Endothelial cell of umbilical vein (primary cell): Measurements from ENCODE around the gene COL6A3. TPM values are rescaled to one million over a fixed set of nuclear protein-coding genes. Genes with fewer than 3 reads are reported as not detected.

Experiments
- BruUV-seq: library from RNA; stranded (reverse); fragments of 400-500 nt; replicated peaks from 2 replicates; lab custom pipeline; 2021; lab: Mats Ljungman, UMichigan
- CTCF ChIA-PET: fragments of 300-600, 350-600 bp; sonication (Branson Sonifier 250); formaldehyde crosslinking; loops from one replicate; lab custom pipeline; 2021; ENCODE audit warnings: antibody characterized with exemption, inconsistent platforms; lab: Charles Lee
- POLR2A ChIA-PET: fragments of 300-600, 350-600 bp; sonication (Branson Sonifier 250); formaldehyde crosslinking; loops from one replicate; lab custom pipeline; 2021; ENCODE audit warnings: antibody characterized with exemption, inconsistent platforms; lab: Charles Lee
- DNase-seq: peaks from one replicate; pipeline ENCODE4 v3.0.0-alpha.2; 2011; ENCODE audit warnings: low read depth, low spot score
- FAIRE-seq: peaks from 2 replicates; lab custom pipeline; 2011; peaks lifted over from hg19 to GRCh38; lab: Jason Lieb, UNC
- H2AFZ ChIP-seq: 2 replicates; pipeline ENCODE4 v1.6.0; 2012; ENCODE audit warnings: low read depth, low read length, control low read depth, inconsistent platforms
- H3K27ac ChIP-seq: 2 replicates; pipeline ENCODE4 v1.5.1; 2011; ENCODE audit warnings: low read depth, mild to moderate bottlenecking, control low read depth, low read length, moderate library complexity; ENCODE audit not compliant: insufficient read depth
- H3K27me3 ChIP-seq, 2 experiments: 2 replicates each; pipeline versions ENCODE4 v1.6.0 to v1.6.1; 2011; ENCODE audit warnings: low read length in 2 of 2, mixed read lengths in 1 of 2; ENCODE audit not compliant: control insufficient read depth in 2 of 2, insufficient read depth in 2 of 2
- H3K36me3 ChIP-seq, 2 experiments: 2 replicates in 1 of 2; 3 replicates in 1 of 2; pipeline ENCODE4 v1.5.1; 2011; ENCODE audit warnings: low read length in 2 of 2, mild to moderate bottlenecking in 1 of 2, moderate library complexity in 1 of 2; ENCODE audit not compliant: control insufficient read depth in 2 of 2, insufficient read depth in 2 of 2; ENCODE audit errors: extremely low read depth in 1 of 2
- H3K4me1 ChIP-seq: 3 replicates; pipeline ENCODE4 v1.5.1; 2011; ENCODE audit warnings: mild to moderate bottlenecking, low read length; ENCODE audit not compliant: control insufficient read depth, insufficient read depth; ENCODE audit errors: extremely low read depth
- H3K4me2 ChIP-seq: 2 replicates; pipeline ENCODE4 v1.6.1; 2011; ENCODE audit warnings: low read length, control low read depth, mixed read lengths; ENCODE audit not compliant: insufficient read depth
- H3K4me3 ChIP-seq, 3 experiments: fragments of 200-600 bp in 1 of 3; sonication (generic), shearing (Covaris generic) in 1 of 3; replicated peaks in 1 of 3; 2 replicates each; pipeline ENCODE4 v1.5.1; 2011 to 2016; ENCODE audit warnings: control low read depth in 3 of 3, low read length in 3 of 3, mild to moderate bottlenecking in 2 of 3, inconsistent platforms in 1 of 3, low read depth in 1 of 3, moderate library complexity in 1 of 3; ENCODE audit not compliant: insufficient read depth in 1 of 3
- H3K79me2 ChIP-seq: 2 replicates; pipeline ENCODE4 v1.6.0; 2012; ENCODE audit warnings: low read length, inconsistent platforms; ENCODE audit not compliant: control insufficient read depth, insufficient read depth
- H3K9ac ChIP-seq: replicated peaks from 2 replicates; pipeline ENCODE3; 2011; ENCODE audit warnings: low read length, control low read depth; ENCODE audit not compliant: insufficient read depth; ENCODE audit errors: extremely low read depth
- H3K9me1 ChIP-seq: replicated peaks from 3 replicates; pipeline ENCODE4 v1.6.0; 2011; ENCODE audit warnings: mild to moderate bottlenecking, low read length; ENCODE audit not compliant: control insufficient read depth, insufficient read depth; ENCODE audit errors: extremely low read depth
- H3K9me3 ChIP-seq: replicated peaks from 2 replicates; pipeline ENCODE4 v1.5.1; 2012; ENCODE audit warnings: low read length, inconsistent platforms; ENCODE audit not compliant: control insufficient read depth, insufficient read depth
- H4K20me1 ChIP-seq: replicated peaks from 2 replicates; pipeline ENCODE3; 2011; ENCODE audit warnings: mild to moderate bottlenecking, low read length; ENCODE audit not compliant: control insufficient read depth, insufficient read depth; ENCODE audit errors: extremely low read depth
- EZH2 ChIP-seq: IDR thresholded peaks from 2 replicates; pipeline ENCODE4 v1.6.1; 2012; ENCODE audit warnings: borderline replicate concordance, low read depth, mild to moderate bottlenecking, moderate library complexity, low read length, inconsistent platforms; ENCODE audit not compliant: severe bottlenecking
- FOS ChIP-seq: IDR thresholded peaks from 2 replicates; pipeline ENCODE4 v1.6.1; 2011; ENCODE audit warnings: mild to moderate bottlenecking, low read length, moderate library complexity, borderline replicate concordance; ENCODE audit not compliant: insufficient read depth
- GATA2 ChIP-seq: IDR thresholded peaks from 2 replicates; pipeline ENCODE4 v1.7.0; 2011; ENCODE audit warnings: low read depth, mild to moderate bottlenecking, moderate library complexity, mixed read lengths, low read length; ENCODE audit not compliant: insufficient read length, insufficient read depth
- JUN ChIP-seq: IDR thresholded peaks from 2 replicates; pipeline ENCODE4 v1.6.1; 2011; ENCODE audit warnings: borderline replicate concordance, low read depth; ENCODE audit not compliant: insufficient read length, insufficient read depth
- MYC ChIP-seq: IDR thresholded peaks from one replicate; pipeline ENCODE4 v1.6.1; 2011; ENCODE audit warnings: mild to moderate bottlenecking, low read depth, low read length
- POLR2A ChIP-seq: IDR thresholded peaks from 2 replicates; pipeline ENCODE4 v1.6.1; 2012; ENCODE audit warnings: low read depth, mild to moderate bottlenecking, control low read depth, low read length
- POLR2AphosphoS5 ChIP-seq: IDR thresholded peaks from 2 replicates; pipeline ENCODE4 v1.6.1; 2012; ENCODE audit warnings: low read depth, mild to moderate bottlenecking, control low read depth, low read length, moderate library complexity; ENCODE audit not compliant: insufficient read depth
- dilution Hi-C: fragments of 300-500 bp; cut with MboI; formaldehyde crosslinking; loops from one replicate; pipeline ENCODE4 v1.15.0; 2019; ENCODE audit warnings: low sequenced_read_pairs; ENCODE audit not compliant: extremely low pct_ligation_motif_present
- intact Hi-C: fragments of 100-400 bp; cut with micrococcal nuclease; formaldehyde crosslinking; loops from one replicate; pipeline ENCODE4 v1.10.0; 2022
- polyA plus RNA-seq, 4 experiments: library from polyadenylated mRNA; depleted of rRNA in 3 of 4; stranded (reverse) in 3 of 4; unstranded in 1 of 4; fragments of >200 nt; gene quantifications; 2 replicates each; pipeline versions ENCODE4 v1.2.1 to v1.2.3, GENCODE V29; 2011 to 2012; ENCODE audit warnings: missing spikeins in 1 of 4
- total RNA-seq: library from RNA; stranded (reverse); gene quantifications from 2 replicates; pipeline ENCODE4 v1.2.3, GENCODE V29; 2021
- TF ChIP-seq, protein P1 (sequence below): IDR thresholded peaks from 2 replicates; pipeline ENCODE4 v1.6.1; 2011; ENCODE audit not compliant: insufficient read depth, insufficient read length
- TF ChIP-seq, protein P2 (sequence below), 2 donors: IDR thresholded peaks; 1 replicate in 1 of 2; 2 replicates in 1 of 2; pipeline ENCODE4 v1.5.1; 2011; ENCODE audit warnings: low read length in 2 of 2, mild to moderate bottlenecking in 2 of 2, moderate library complexity in 2 of 2, control low read depth in 1 of 2, inconsistent platforms in 1 of 2, low read depth in 1 of 2; ENCODE audit not compliant: insufficient read depth in 1 of 2; ENCODE audit errors: extremely low read depth in 1 of 2

Gene COL6A3
- total and polyA plus RNA-seq, 2 donors (not counting 3 experiments of a cell fraction or from before 2014, with no cell fraction given), result 0.03 TPM; not detected in 1

- Histone ChIP-seq H3K4me2 (no peak overlapping the region), H3K27me3 (peaks cover 5 to 11% of the 10 kb centered on the region in 2 experiments), H3K4me1 (no peaks in the 10 kb centered on the region), H3K79me2 (no peaks in the 10 kb centered on the region), H3K36me3 (no peaks in the 10 kb centered on the region), H2AFZ (no peak overlapping the region), H3K27ac (no peak overlapping the region), H3K9me1 (no peaks in the 10 kb centered on the region), H3K4me3 (no peak overlapping the region), H4K20me1 (no peaks in the 10 kb centered on the region), H3K9me3 (no peaks in the 10 kb centered on the region), H3K9ac (no peak overlapping the region)
- ChIA-PET POLR2A (no interaction called here), CTCF (no interaction called here)
- no peak for TF ChIP-seq POLR2A
- TF ChIP-seq MYC, result no peak
- TF ChIP-seq JUN, result no peak
- TF ChIP-seq POLR2AphosphoS5, result no peak
- no peak for TF ChIP-seq GATA2
- no peak for TF ChIP-seq EZH2
- TF ChIP-seq, protein P1, sequence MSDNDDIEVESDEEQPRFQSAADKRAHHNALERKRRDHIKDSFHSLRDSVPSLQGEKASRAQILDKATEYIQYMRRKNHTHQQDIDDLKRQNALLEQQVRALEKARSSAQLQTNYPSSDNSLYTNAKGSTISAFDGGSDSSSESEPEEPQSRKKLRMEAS, result no peak
- TF ChIP-seq, protein P2, sequence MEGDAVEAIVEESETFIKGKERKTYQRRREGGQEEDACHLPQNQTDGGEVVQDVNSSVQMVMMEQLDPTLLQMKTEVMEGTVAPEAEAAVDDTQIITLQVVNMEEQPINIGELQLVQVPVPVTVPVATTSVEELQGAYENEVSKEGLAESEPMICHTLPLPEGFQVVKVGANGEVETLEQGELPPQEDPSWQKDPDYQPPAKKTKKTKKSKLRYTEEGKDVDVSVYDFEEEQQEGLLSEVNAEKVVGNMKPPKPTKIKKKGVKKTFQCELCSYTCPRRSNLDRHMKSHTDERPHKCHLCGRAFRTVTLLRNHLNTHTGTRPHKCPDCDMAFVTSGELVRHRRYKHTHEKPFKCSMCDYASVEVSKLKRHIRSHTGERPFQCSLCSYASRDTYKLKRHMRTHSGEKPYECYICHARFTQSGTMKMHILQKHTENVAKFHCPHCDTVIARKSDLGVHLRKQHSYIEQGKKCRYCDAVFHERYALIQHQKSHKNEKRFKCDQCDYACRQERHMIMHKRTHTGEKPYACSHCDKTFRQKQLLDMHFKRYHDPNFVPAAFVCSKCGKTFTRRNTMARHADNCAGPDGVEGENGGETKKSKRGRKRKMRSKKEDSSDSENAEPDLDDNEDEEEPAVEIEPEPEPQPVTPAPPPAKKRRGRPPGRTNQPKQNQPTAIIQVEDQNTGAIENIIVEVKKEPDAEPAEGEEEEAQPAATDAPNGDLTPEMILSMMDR (IDR thresholded peaks at IDR 0.05; ENCODE audit: extremely low read depth in 1 of 2, insufficient read depth in 1 of 2, low read depth in 1 of 2, low read length in 2 of 2), result no peak
- no peak for TF ChIP-seq FOS
- no peak for FAIRE-seq
- intact Hi-C loops, result loop anchor here (5.0 kb wide), 1 partner anchor 172 kb away; no protein-coding TSS in a partner anchor
- DNase-seq, result no peak
- BruUV-seq, result no TSS peak
- dilution Hi-C loops, result no loop called here
Measured at GRCh38 chr2:237324405-237324831, 89.5 kb downstream of the COL6A3 start.
